GM19043 (cell line): ENCODE measurements around the gene KIF5A.

ENCODE experiments used
- ATAC-seq: cut with Tn5 transposase; IDR thresholded peaks from one replicate; pipeline ENCODE4 v1.9.1; 2021; ENCODE audit warnings: low read depth; ENCODE audit not compliant: unreplicated experiment

Gene KIF5A

GRCh38 chr12:57604454-57604991 is 54.7 kb downstream of the KIF5A start, which contains the start of gene DTX3:
Gene DTX3, plus strand, starts transcription at chr12:57604824. Its CDS starts 1,694 bp downstream, at chr12:57606518.
- ATAC-seq, result no peak

GRCh38 chr12:57604992-57605810 is 55.4 kb downstream of the KIF5A start:
- ATAC-seq, result no peak

- no peak for ATAC-seq
These were observed 56.0 kb downstream of the KIF5A start for GRCh38 chr12:57605811-57606311.

- ATAC-seq, result no peak
These were observed 56.6 kb downstream of the KIF5A start for GRCh38 chr12:57606399-57606798.

GRCh38 chr12:57606821-57607220 is 57.0 kb downstream of the KIF5A start:
- no peak for ATAC-seq

GRCh38 chr12:57607958-57608663 is 58.3 kb downstream of the KIF5A start:
- no peak for ATAC-seq

GRCh38 chr12:57609101-57609780 is 59.4 kb downstream of the KIF5A start:
- ATAC-seq, result no peak

- no peak for ATAC-seq
These were observed 60.1 kb downstream of the KIF5A start for GRCh38 chr12:57609781-57610553.

- ATAC-seq, result no peak
These were observed 60.8 kb downstream of the KIF5A start for GRCh38 chr12:57610554-57611107.

GRCh38 chr12:57611108-57611826 is 61.4 kb downstream of the KIF5A start, which contains the start of gene ARHGEF25:
Gene ARHGEF25, plus strand, starts transcription at chr12:57611435. Its CDS starts 460 bp downstream, at chr12:57611895.
- peak; percentile 45 for ATAC-seq

GRCh38 chr12:57611827-57612710 is 62.2 kb downstream of the KIF5A start:
- ATAC-seq, result no peak

GRCh38 chr12:57612711-57613426 is 63.0 kb downstream of the KIF5A start:
- no peak for ATAC-seq

GRCh38 chr12:57613427-57614109 is 63.7 kb downstream of the KIF5A start:
- no peak for ATAC-seq

- no peak for ATAC-seq
These were observed 64.5 kb downstream of the KIF5A start for GRCh38 chr12:57614178-57614947.

GRCh38 chr12:57614948-57615500 is 65.2 kb downstream of the KIF5A start:
- no peak for ATAC-seq

GRCh38 chr12:57615637-57616036 is 65.8 kb downstream of the KIF5A start:
- ATAC-seq, result no peak
